Astrocyte (in vitro differentiated cells and primary cell): Measurements from ENCODE around the gene TAPBP. TPM values are rescaled to one million over a fixed set of nuclear protein-coding genes. Genes with fewer than 3 reads are reported as not detected.

Experiments
- DNase-seq: peaks from one replicate; pipeline ENCODE4 v3.0.0-alpha.2; 2010; ENCODE audit warnings: low read depth
- FAIRE-seq: peaks from 2 replicates; lab custom pipeline; 2011; peaks lifted over from hg19 to GRCh38; lab: Jason Lieb, UNC
- H2AFZ ChIP-seq: 2 replicates; pipeline ENCODE4 v1.6.0; 2012; ENCODE audit warnings: low read depth, low read length, inconsistent platforms
- H3K27ac ChIP-seq: 2 replicates; pipeline ENCODE4 v1.5.1; 2011; ENCODE audit warnings: low read depth, low read length, inconsistent platforms
- H3K27me3 ChIP-seq: 2 replicates; pipeline ENCODE4 v1.6.0; 2011; ENCODE audit warnings: low read length, inconsistent platforms; ENCODE audit not compliant: insufficient read depth
- H3K36me3 ChIP-seq: 2 replicates; pipeline ENCODE4 v1.5.1; 2011; ENCODE audit warnings: low read length, inconsistent platforms; ENCODE audit not compliant: insufficient read depth
- H3K4me1 ChIP-seq: 2 replicates; pipeline ENCODE4 v1.5.1; 2011; ENCODE audit warnings: low read length, inconsistent platforms; ENCODE audit not compliant: insufficient read depth
- H3K4me2 ChIP-seq: 2 replicates; pipeline ENCODE4 v1.6.0; 2012; ENCODE audit warnings: low read length, inconsistent platforms
- H3K4me3 ChIP-seq: 2 replicates; pipeline ENCODE4 v1.5.1; 2011; ENCODE audit warnings: low read depth, mild to moderate bottlenecking, low read length, inconsistent platforms; ENCODE audit not compliant: insufficient read depth
- H3K79me2 ChIP-seq: 2 replicates; pipeline ENCODE4 v1.6.0; 2012; ENCODE audit warnings: mild to moderate bottlenecking, low read length, inconsistent platforms; ENCODE audit not compliant: insufficient read depth
- H3K9ac ChIP-seq: 2 replicates; pipeline ENCODE4 v1.6.0; 2012; ENCODE audit warnings: mild to moderate bottlenecking, low read length, inconsistent platforms
- H3K9me3 ChIP-seq: 2 replicates; pipeline ENCODE4 v1.5.1; 2012; ENCODE audit warnings: low read depth, mild to moderate bottlenecking, low read length, inconsistent platforms; ENCODE audit not compliant: insufficient read depth
- H4K20me1 ChIP-seq: 2 replicates; pipeline ENCODE4 v1.6.0; 2012; ENCODE audit warnings: low read length, inconsistent platforms; ENCODE audit not compliant: insufficient read depth
- H3K27ac Mint-ChIP-seq: one replicate; pipeline ENCODE4 v1.8.0; 2021; ENCODE audit warnings: mild to moderate bottlenecking, mixed read lengths; ENCODE audit not compliant: unreplicated experiment
- H3K27me3 Mint-ChIP-seq: one replicate; pipeline ENCODE4 v1.8.0; 2021; ENCODE audit warnings: low read depth, mixed read lengths; ENCODE audit not compliant: unreplicated experiment
- H3K36me3 Mint-ChIP-seq: one replicate; pipeline ENCODE4 v1.8.0; 2021; ENCODE audit warnings: low read depth, mixed read lengths; ENCODE audit not compliant: unreplicated experiment
- H3K4me1 Mint-ChIP-seq: one replicate; pipeline ENCODE4 v1.8.0; 2021; ENCODE audit warnings: low read depth, mixed read lengths; ENCODE audit not compliant: unreplicated experiment
- H3K4me3 Mint-ChIP-seq: one replicate; pipeline ENCODE4 v1.8.0; 2021; ENCODE audit warnings: mild to moderate bottlenecking, moderate library complexity, mixed read lengths; ENCODE audit not compliant: unreplicated experiment
- H3K9me3 Mint-ChIP-seq: one replicate; pipeline ENCODE4 v1.8.0; 2021; ENCODE audit warnings: mild to moderate bottlenecking, mixed read lengths; ENCODE audit not compliant: unreplicated experiment
- EZH2 ChIP-seq: IDR thresholded peaks from 2 replicates; pipeline ENCODE4 v1.6.1; 2012; ENCODE audit warnings: mild to moderate bottlenecking, low read length, inconsistent platforms; ENCODE audit not compliant: insufficient read depth
- microRNA-seq: library from miRNA; unstranded; fragments of <30 nt; microRNA quantifications from one replicate; pipeline ENCODE4 v1.2.0, GENCODE V29; 2020
- total RNA-seq: library from RNA; stranded (reverse); gene quantifications from 2 replicates; pipeline ENCODE4 v1.2.1, GENCODE V29; 2021
- TF ChIP-seq, protein P1 (sequence below): IDR thresholded peaks from 2 replicates; pipeline ENCODE4 v1.5.1; 2011; ENCODE audit warnings: low read depth, mild to moderate bottlenecking, inconsistent platforms, low read length, moderate library complexity; ENCODE audit not compliant: insufficient read depth

Gene TAPBP
- total RNA-seq, 1 donor from 2014 or later: 128 TPM

DNA sequence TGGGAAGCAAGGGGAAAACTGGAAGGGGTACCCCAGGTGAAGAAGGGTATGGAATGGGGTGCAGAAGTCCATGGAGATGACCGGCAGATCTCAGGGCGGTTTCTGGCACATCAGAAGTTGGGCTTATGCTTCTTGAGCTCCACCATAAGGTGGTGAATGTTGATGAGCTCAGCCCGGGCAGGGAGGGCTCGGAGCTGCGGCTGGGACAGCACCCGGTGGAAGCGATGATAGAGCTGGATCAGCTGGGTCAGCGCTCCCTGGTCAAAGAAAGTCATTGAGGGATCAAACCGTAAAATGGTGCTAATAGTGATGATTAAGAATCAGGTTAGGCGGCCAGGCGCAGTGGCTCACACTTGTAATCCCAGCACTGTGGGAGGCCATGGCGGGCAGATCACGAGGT is 63.1 kb downstream of the TAPBP start:
- Histone ChIP-seq H3K9me3 (no peaks in the 10 kb centered on the region), H3K36me3 (peaks cover 6% of the 10 kb centered on the region), H3K27ac (peak overlapping the region; percentile 59), H3K4me1 (peaks cover 31% of the 10 kb centered on the region), H3K27me3 (no peaks in the 10 kb centered on the region), H2AFZ (no peak overlapping the region), H4K20me1 (peaks cover 3% of the 10 kb centered on the region), H3K4me2 (peak overlapping the region; percentile 99), H3K79me2 (no peaks in the 10 kb centered on the region), H3K4me3 (no peak overlapping the region), H3K9ac (peak overlapping the region; percentile 36)
- DNase-seq: no peak
- peaks cover 3% of the 10 kb centered on the region for H3K27me3 Mint-ChIP-seq
- H3K27ac Mint-ChIP-seq: peak overlapping the region; percentile 89
- no peak for TF ChIP-seq EZH2
- peaks cover 26% of the 10 kb centered on the region for H3K4me1 Mint-ChIP-seq
- peaks cover 4% of the 10 kb centered on the region for H3K9me3 Mint-ChIP-seq
- H3K36me3 Mint-ChIP-seq: peaks cover 8% of the 10 kb centered on the region
- peak overlapping the region; percentile 84 for H3K4me3 Mint-ChIP-seq
- FAIRE-seq: no peak

DNA sequence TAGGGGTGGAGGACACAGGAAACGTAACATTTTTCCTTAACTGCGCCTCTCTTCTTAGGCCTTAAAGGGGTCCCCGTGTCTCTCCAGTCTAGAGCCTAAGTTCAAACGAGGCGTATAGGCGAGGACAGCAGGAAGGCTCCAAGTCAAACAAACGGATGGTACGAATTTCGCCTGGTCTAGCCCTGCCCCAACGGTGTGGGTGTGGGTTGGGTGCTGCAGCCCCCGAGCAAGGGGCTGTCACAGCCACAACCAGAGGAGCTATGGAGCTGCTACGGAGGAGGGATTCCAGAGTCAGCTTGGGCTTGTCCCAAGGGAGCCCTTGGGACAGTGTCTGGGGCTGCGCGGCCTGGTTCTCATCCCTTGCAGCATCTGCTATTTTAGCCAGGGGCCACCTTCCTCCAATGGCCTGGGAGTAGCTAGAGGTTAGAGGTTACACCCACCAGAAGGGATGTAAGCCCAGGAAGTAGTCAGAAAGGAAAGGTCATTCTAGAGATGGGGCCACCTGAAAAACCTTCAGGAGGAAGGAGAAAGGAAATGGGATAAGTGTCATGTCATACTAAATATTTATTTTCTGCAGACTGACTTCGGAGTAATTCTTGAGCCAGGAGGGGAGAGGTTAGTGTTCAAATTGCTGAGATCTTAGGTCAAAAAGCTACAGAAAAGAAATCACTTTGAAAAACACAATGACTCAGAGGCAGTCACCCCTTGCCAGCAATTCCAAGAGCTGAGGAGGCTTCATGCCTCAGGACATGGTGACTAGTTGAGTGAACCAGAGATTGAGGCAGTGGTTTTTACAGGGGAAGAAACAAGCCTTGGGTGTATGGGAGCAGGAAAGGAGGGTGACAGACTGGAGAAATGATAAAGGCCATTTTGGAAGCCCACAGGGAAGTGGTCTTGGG is 63.9 kb downstream of the TAPBP start:
- Histone ChIP-seq H3K9ac (peak overlapping the region; percentile 88), H3K9me3 (no peaks in the 10 kb centered on the region), H3K27ac (peak overlapping the region; percentile 83), H2AFZ (peak overlapping the region; percentile 83), H3K27me3 (no peaks in the 10 kb centered on the region), H3K4me2 (peak overlapping the region; percentile 99), H3K4me3 (peak overlapping the region; percentile 64), H3K4me1 (peaks cover 31% of the 10 kb centered on the region), H4K20me1 (peaks cover 3% of the 10 kb centered on the region), H3K36me3 (peaks cover 6% of the 10 kb centered on the region), H3K79me2 (no peaks in the 10 kb centered on the region)
- no peak for TF ChIP-seq EZH2
- TF ChIP-seq, protein P1, sequence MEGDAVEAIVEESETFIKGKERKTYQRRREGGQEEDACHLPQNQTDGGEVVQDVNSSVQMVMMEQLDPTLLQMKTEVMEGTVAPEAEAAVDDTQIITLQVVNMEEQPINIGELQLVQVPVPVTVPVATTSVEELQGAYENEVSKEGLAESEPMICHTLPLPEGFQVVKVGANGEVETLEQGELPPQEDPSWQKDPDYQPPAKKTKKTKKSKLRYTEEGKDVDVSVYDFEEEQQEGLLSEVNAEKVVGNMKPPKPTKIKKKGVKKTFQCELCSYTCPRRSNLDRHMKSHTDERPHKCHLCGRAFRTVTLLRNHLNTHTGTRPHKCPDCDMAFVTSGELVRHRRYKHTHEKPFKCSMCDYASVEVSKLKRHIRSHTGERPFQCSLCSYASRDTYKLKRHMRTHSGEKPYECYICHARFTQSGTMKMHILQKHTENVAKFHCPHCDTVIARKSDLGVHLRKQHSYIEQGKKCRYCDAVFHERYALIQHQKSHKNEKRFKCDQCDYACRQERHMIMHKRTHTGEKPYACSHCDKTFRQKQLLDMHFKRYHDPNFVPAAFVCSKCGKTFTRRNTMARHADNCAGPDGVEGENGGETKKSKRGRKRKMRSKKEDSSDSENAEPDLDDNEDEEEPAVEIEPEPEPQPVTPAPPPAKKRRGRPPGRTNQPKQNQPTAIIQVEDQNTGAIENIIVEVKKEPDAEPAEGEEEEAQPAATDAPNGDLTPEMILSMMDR: no peak
- Mint-ChIP-seq H3K36me3 (peaks cover 8% of the 10 kb centered on the region), H3K27ac (peak overlapping the region; percentile 89), H3K4me1 (peaks cover 26% of the 10 kb centered on the region), H3K27me3 (peaks cover 3% of the 10 kb centered on the region), H3K4me3 (peak overlapping the region; percentile 84), H3K9me3 (peaks cover 4% of the 10 kb centered on the region)
- FAIRE-seq (peak; percentile 34), DNase-seq (peak; percentile 76)

Small RNAs within 50 kb of the gene (microRNA-seq; reads per million reads assigned to microRNA genes)
- gene MIR6834 (1.4 reads per million), gene MIR6873 (not detected)

Other genes starting within 250 kb of the TAPBP start
- gene HLA-DPA1, start 240.4 kb downstream of the TAPBP start, total RNA-seq: 0.50 and 1.7 TPM in 2 replicates
- gene HLA-DPB1, start 238.1 kb downstream of the TAPBP start, total RNA-seq: 2.7 and 3.4 TPM in 2 replicates
- gene COL11A2, start 121.6 kb downstream of the TAPBP start, total RNA-seq: 1.3 and 2.2 TPM in 2 replicates
- gene RXRB, start 113.4 kb downstream of the TAPBP start, total RNA-seq: 34.0 and 39.4 TPM in 2 replicates
- 150 and 164 TPM in 2 replicates for gene SLC39A7, start 113.2 kb downstream of the TAPBP start, total RNA-seq
- gene HSD17B8, start 109.4 kb downstream of the TAPBP start, total RNA-seq: 2.1 and 2.6 TPM in 2 replicates
- gene RING1, start 105.6 kb downstream of the TAPBP start, total RNA-seq: 30.8 and 31.1 TPM in 2 replicates
- gene VPS52, start 42.2 kb downstream of the TAPBP start, total RNA-seq: 29.9 and 30.6 TPM in 2 replicates
- gene RPS18, start 42.0 kb downstream of the TAPBP start, total RNA-seq: 1,911 and 2,061 TPM in 2 replicates
- gene B3GALT4, start 37.0 kb downstream of the TAPBP start, total RNA-seq: 1.5 and 1.8 TPM in 2 replicates
- 59.7 and 63.7 TPM in 2 replicates for gene WDR46, start 24.8 kb downstream of the TAPBP start, total RNA-seq
- gene PFDN6, start 24.5 kb downstream of the TAPBP start, total RNA-seq: 54.8 and 56.7 TPM in 2 replicates
- 36.5 and 38.9 TPM in 2 replicates for gene RGL2, start 15.1 kb downstream of the TAPBP start, total RNA-seq
- gene ZBTB22, start 3.7 kb upstream of the TAPBP start, total RNA-seq: 13.1 and 17.3 TPM in 2 replicates
- gene DAXX, start 8.9 kb upstream of the TAPBP start, total RNA-seq: 28.6 and 32.0 TPM in 2 replicates
- 2.9 and 4.2 TPM in 2 replicates for gene KIFC1, start 77.7 kb upstream of the TAPBP start, total RNA-seq
- gene PHF1, start 96.9 kb upstream of the TAPBP start, total RNA-seq: 29.7 and 34.3 TPM in 2 replicates
- 232 and 256 TPM in 2 replicates for gene CUTA, start 104.0 kb upstream of the TAPBP start, total RNA-seq
- 34.5 and 36.1 TPM in 2 replicates for gene SYNGAP1, start 106.0 kb upstream of the TAPBP start, total RNA-seq
- 9.8 and 10.4 TPM in 2 replicates for gene ZBTB9, start 140.5 kb upstream of the TAPBP start, total RNA-seq